ENCODE results near the gene GOSR2. TPM values are rescaled to one million over a fixed set of nuclear protein-coding genes. Genes with fewer than 3 reads are reported as not detected.
A peak's percentile ranks its signal among the peaks of the same experiment; 100 is the strongest.

Gene GOSR2
- total RNA-seq (10 to 100 TPM; 26.5 to 33.2 (median 29.3) TPM), polyA plus RNA-seq (10 to 100 TPM; 14.3 to 20.1 TPM)

DNA sequence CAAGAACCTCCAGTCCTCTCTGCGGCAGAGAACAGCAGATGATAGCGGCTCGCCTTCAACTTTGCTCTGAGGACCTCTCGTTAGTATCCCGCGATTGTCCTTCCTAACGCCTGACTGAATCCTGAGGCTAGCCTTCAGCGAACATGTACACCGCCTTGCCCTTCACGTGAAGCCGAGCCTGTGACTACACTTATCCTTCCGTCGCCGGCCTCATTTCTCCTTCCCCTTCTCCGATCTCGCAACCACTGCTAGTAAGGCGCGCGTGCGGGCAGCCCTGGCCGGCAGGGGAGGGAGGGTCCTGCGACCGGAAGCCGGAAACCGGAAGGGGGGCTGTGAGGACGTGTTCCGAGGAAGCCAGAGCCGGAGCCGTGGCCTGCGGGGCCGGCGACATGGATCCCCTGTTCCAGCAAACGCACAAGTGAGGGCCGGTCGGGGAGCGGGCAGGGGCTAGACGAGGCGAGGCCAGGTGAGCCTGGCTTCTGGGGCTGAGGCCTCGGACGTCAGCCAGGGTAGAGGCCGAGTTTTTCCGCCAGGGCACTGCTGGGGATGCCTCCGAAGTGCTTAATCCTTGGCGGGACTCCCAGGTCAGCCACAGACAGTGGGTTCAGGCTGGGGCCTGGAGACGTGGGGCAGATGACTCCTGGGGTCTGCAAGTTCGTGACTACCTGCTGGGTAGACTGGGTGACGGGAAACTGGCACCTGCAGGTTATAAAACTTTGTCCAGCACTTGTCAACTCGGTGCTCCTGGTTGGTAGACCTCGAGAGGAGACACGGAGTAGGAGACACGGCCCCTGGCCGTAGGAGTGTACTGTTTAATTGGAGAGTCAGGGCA lies at the start of gene GOSR2:
TSS of gene GOSR2 (plus strand) at position 357 of the 832 bp plus-strand sequence. CDS start at position 390, 33 bp downstream.
- H3K4me1 ChIP-seq = peaks cover 19 to 34% (median 32%) of the 10 kb centered on the region in 3 donors
- WGBS, 2 donors = 0% methylated on average over 51 to 52 of the region's 52 CpGs
- TF ChIP-seq, protein P1, sequence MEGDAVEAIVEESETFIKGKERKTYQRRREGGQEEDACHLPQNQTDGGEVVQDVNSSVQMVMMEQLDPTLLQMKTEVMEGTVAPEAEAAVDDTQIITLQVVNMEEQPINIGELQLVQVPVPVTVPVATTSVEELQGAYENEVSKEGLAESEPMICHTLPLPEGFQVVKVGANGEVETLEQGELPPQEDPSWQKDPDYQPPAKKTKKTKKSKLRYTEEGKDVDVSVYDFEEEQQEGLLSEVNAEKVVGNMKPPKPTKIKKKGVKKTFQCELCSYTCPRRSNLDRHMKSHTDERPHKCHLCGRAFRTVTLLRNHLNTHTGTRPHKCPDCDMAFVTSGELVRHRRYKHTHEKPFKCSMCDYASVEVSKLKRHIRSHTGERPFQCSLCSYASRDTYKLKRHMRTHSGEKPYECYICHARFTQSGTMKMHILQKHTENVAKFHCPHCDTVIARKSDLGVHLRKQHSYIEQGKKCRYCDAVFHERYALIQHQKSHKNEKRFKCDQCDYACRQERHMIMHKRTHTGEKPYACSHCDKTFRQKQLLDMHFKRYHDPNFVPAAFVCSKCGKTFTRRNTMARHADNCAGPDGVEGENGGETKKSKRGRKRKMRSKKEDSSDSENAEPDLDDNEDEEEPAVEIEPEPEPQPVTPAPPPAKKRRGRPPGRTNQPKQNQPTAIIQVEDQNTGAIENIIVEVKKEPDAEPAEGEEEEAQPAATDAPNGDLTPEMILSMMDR (IDR thresholded peaks at IDR 0.05) = no peak
- intact Hi-C loops (cut with DNase I) = no loop called here
- no peaks in the 10 kb centered on the region for H3K27me3 ChIP-seq
- H3K36me3 ChIP-seq = no peaks in the 10 kb centered on the region
- ATAC-seq = peak; percentile 99
- no peaks in the 10 kb centered on the region for H3K9me3 ChIP-seq
- peak; percentile 83 to 94 (median 87) for DNase-seq
- no peak for FAIRE-seq
- H3K27ac ChIP-seq = peak within 1 kb of the TSS; percentile 90 to 95 (median 92)
- peak within 1 kb of the TSS; percentile 65 to 95 (median 78) for H3K4me3 ChIP-seq

- H3K27me3 ChIP-seq = no peaks in the 10 kb centered on the region
- H3K9me3 ChIP-seq = no peaks in the 10 kb centered on the region
- H3K36me3 ChIP-seq = no peaks in the 10 kb centered on the region
- DNase-seq (no peak), ATAC-seq (no peak), FAIRE-seq (no peak)
- TF ChIP-seq, protein P1 (IDR thresholded peaks at IDR 0.05) = no peak
- 89 to 91% methylated on average over 7 of the region's 7 CpGs for WGBS, 2 donors
- intact Hi-C loops (cut with DNase I) = no loop called here
- H3K4me1 ChIP-seq = peaks cover 8 to 25% (median 11%) of the 10 kb centered on the region in 3 donors
- no peak overlapping the region for H3K27ac ChIP-seq
- H3K4me3 ChIP-seq = no peak overlapping the region
Observed at GRCh38 chr17:46873941-46874645, 48.9 kb upstream of the GOSR2 start.

- H3K4me1 ChIP-seq = peaks cover 8 to 25% (median 11%) of the 10 kb centered on the region in 3 donors
- TF ChIP-seq, protein P1 (IDR thresholded peaks at IDR 0.05) = no peak
- no peak overlapping the region for H3K4me3 ChIP-seq
- FAIRE-seq (no peak), ATAC-seq (no peak), DNase-seq (peak in 1 of 6 donors; percentile 61)
- H3K27ac ChIP-seq = no peak overlapping the region
- no peaks in the 10 kb centered on the region for H3K36me3 ChIP-seq
- no peaks in the 10 kb centered on the region for H3K9me3 ChIP-seq
- H3K27me3 ChIP-seq = no peaks in the 10 kb centered on the region
- 92 to 96% methylated on average over 16 of the region's 16 CpGs for WGBS, 2 donors
- intact Hi-C loops (cut with DNase I) = no loop called here
Observed at GRCh38 chr17:46874906-46875305, 48.1 kb upstream of the GOSR2 start.

- WGBS, 2 donors = 39 to 42% methylated on average over 13 of the region's 13 CpGs
- TF ChIP-seq, protein P1 (IDR thresholded peaks at IDR 0.05) = no peak
- no peak for DNase-seq
- no peak for FAIRE-seq
- Histone ChIP-seq H3K27ac (peak overlapping the region; percentile 76 to 85 (median 79)), H3K27me3 (no peaks in the 10 kb centered on the region), H3K36me3 (no peaks in the 10 kb centered on the region), H3K4me1 (peaks cover 8 to 19% (median 11%) of the 10 kb centered on the region in 3 donors), H3K4me3 (no peak overlapping the region), H3K9me3 (no peaks in the 10 kb centered on the region)
- intact Hi-C loops (cut with DNase I) = no loop called here
- peak; percentile 32 to 87 (median 58) for ATAC-seq
Observed at GRCh38 chr17:46875849-46876352, 47.1 kb upstream of the GOSR2 start.
